Naive B cell (primary cell): Measurements from ENCODE around the gene RHAG. TPM values are rescaled to one million over a fixed set of nuclear protein-coding genes. Genes with fewer than 3 reads are reported as not detected.

Experiments used
- ATAC-seq, 2 donors: fragments of 150-1000 bp; cut with Tn5 transposase; 2 replicates each; pipeline ENCODE4 v1.10.0; 2021; ENCODE audit warnings: low read depth in 2 of 2, mild to moderate bottlenecking in 2 of 2, moderate library complexity in 2 of 2
- DNase-seq: peaks from one replicate; pipeline ENCODE4 v3.0.0; 2022
- H3K27ac Mint-ChIP-seq, 6 donors: one replicate each; pipeline ENCODE4 v1.8.0; 2020 to 2022; ENCODE audit warnings: mild to moderate bottlenecking in 6 of 6, mixed read lengths in 6 of 6, moderate library complexity in 5 of 6, inconsistent platforms in 2 of 6
- H3K27me3 Mint-ChIP-seq, 3 donors: one replicate each; pipeline ENCODE4 v1.8.0; 2021 to 2022; ENCODE audit warnings: mixed read lengths in 3 of 3, mild to moderate bottlenecking in 1 of 3
- H3K36me3 Mint-ChIP-seq, 2 donors: one replicate each; pipeline ENCODE4 v1.8.0; 2020 to 2022; ENCODE audit warnings: mixed read lengths in 2 of 2, inconsistent platforms in 1 of 2, mild to moderate bottlenecking in 1 of 2
- H3K4me1 Mint-ChIP-seq, 3 donors: one replicate each; pipeline ENCODE4 v1.8.0; 2020 to 2022; ENCODE audit warnings: mixed read lengths in 3 of 3, inconsistent platforms in 1 of 3, mild to moderate bottlenecking in 1 of 3, moderate library complexity in 1 of 3
- H3K4me3 Mint-ChIP-seq, 8 donors: one replicate each; pipeline ENCODE4 v1.8.0; 2020 to 2022; ENCODE audit warnings: mild to moderate bottlenecking in 8 of 8, mixed read lengths in 8 of 8, moderate library complexity in 8 of 8, inconsistent platforms in 2 of 8
- H3K9me3 Mint-ChIP-seq, 7 donors: one replicate each; pipeline ENCODE4 v1.8.0; 2020 to 2022; ENCODE audit warnings: mixed read lengths in 7 of 7, mild to moderate bottlenecking in 5 of 7, inconsistent platforms in 2 of 7, moderate library complexity in 1 of 7
- polyA plus RNA-seq, 6 donors: library from polyadenylated mRNA; unstranded; fragments of 300-500 nt; fragmentation: Illumina TruSeq; gene quantifications; one replicate each; pipeline ENCODE4 v1.2.3, GENCODE V29; 2021; ENCODE audit warnings: low read depth in 6 of 6

RHAG gene
- polyA plus RNA-seq, 6 donors from 2014 or later: not detected

DNA sequence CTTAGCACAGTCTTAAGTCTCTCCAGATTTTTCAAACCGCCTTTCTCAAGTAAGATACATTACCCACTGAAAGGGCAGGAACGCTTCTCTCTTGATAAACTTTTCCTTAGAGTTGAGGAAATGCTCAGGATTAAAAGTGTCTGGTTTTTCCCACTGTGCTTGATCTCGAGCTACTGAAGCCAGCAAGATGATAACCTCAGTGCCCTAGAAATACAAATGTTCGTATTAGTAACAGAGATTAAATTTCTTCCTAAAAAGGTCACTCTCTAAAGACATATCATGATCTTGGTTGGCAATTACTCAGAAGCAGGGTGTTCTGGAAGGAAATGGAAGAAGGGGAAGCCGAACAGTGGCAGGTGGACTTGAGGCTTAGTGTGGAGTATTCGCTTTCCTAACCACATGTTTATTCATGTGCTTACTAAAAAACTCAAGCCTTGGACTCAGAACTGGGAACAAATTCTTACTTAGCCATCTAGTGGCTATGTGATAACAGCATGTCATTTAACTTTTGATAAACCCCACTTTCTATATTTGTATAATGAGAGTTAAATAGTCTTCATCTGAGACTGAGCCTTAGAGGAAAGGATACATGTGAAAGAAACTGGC is 66.1 kb downstream of the RHAG start:
- Mint-ChIP-seq H3K27ac (peak overlapping the region in 1 of 6 donors; percentile 24), H3K36me3 (no peaks in the 10 kb centered on the region), H3K27me3 (peaks cover 0 to 10% (median 0%) of the 10 kb centered on the region in 3 donors), H3K4me1 (no peaks in the 10 kb centered on the region), H3K4me3 (no peak overlapping the region), H3K9me3 (peaks cover 0 to 4% (median 0%) of the 10 kb centered on the region in 7 donors)
- ATAC-seq: no peak
- DNase-seq: no peak

DNA sequence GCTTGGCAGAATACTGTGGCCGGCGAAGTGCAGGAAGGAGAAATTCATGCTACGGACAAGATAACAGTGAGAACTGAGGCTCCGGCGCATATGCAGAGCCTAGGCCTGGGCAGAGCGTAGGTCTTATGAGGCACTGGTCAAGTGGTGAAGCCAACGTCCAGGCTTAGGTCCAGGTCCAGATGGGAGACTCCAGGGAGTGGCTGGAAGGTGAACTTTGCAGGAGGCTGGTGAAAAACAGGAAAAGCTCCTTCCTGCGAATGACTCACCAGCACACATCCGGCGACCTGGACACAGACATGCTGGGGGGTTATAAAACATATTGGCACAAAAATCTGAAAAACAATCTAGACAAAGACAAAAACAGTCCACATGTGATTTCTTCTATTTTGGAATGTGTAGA is 70.8 kb downstream of the RHAG start:
- DNase-seq (no peak), ATAC-seq (no peak)
- H3K4me3 Mint-ChIP-seq: no peak overlapping the region
- H3K27ac Mint-ChIP-seq: no peak overlapping the region
- H3K9me3 Mint-ChIP-seq: peaks cover 0 to 7% (median 2%) of the 10 kb centered on the region in 7 donors
- peaks cover 0 to 6% of the 10 kb centered on the region in 2 donors for H3K36me3 Mint-ChIP-seq
- H3K4me1 Mint-ChIP-seq: no peaks in the 10 kb centered on the region
- H3K27me3 Mint-ChIP-seq: peaks cover 3 to 17% (median 12%) of the 10 kb centered on the region in 3 donors

DNA sequence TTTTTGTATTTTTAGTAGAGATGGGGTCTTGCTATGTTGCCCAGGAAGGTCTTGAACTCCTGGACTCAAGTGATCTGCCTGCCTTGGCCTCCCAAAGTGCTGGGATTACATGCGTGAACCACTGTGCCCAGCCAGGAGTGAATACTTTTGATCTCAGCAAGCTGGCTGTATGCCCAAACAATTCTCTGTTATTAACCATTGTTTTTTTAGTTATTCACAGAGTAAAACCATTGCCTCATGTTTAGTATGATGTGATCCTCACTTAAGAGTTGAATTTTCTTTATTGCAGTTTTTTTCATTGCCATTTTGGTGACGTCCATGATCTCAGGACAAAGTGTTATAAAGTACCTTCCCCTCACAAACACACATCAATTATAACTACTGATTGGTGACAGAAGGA is 71.4 kb downstream of the RHAG start:
- ATAC-seq (no peak), DNase-seq (no peak)
- Mint-ChIP-seq H3K27me3 (peaks cover 3 to 17% (median 17%) of the 10 kb centered on the region in 3 donors), H3K9me3 (peaks cover 0 to 7% (median 2%) of the 10 kb centered on the region in 7 donors), H3K4me3 (no peak overlapping the region), H3K27ac (no peak overlapping the region), H3K4me1 (no peaks in the 10 kb centered on the region), H3K36me3 (peaks cover 0 to 6% of the 10 kb centered on the region in 2 donors)

DNA sequence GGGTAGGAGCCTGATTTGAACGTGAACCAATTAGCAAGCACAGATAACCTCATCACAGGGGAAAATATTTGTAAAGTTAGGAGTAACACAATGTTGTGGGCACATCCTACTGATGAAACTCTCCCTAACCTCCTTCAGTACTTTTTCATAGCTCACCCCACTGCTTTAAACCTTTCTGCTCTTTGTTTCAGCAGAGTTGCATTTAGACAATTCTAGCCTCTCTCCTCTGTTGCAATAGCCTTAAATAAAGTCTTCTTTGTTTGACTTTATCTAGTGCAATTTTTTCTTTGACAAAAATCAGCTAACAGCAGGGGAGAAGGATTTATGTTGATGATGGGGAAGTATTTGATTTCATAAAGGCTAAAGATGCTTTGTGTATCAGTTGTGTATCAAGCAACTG is 72.1 kb downstream of the RHAG start:
- Mint-ChIP-seq H3K9me3 (peaks cover 0 to 7% (median 2%) of the 10 kb centered on the region in 7 donors), H3K27ac (no peak overlapping the region), H3K4me3 (no peak overlapping the region), H3K36me3 (peaks cover 0 to 6% of the 10 kb centered on the region in 2 donors), H3K4me1 (no peaks in the 10 kb centered on the region), H3K27me3 (peaks cover 3 to 17% (median 17%) of the 10 kb centered on the region in 3 donors)
- no peak for ATAC-seq
- no peak for DNase-seq

DNA sequence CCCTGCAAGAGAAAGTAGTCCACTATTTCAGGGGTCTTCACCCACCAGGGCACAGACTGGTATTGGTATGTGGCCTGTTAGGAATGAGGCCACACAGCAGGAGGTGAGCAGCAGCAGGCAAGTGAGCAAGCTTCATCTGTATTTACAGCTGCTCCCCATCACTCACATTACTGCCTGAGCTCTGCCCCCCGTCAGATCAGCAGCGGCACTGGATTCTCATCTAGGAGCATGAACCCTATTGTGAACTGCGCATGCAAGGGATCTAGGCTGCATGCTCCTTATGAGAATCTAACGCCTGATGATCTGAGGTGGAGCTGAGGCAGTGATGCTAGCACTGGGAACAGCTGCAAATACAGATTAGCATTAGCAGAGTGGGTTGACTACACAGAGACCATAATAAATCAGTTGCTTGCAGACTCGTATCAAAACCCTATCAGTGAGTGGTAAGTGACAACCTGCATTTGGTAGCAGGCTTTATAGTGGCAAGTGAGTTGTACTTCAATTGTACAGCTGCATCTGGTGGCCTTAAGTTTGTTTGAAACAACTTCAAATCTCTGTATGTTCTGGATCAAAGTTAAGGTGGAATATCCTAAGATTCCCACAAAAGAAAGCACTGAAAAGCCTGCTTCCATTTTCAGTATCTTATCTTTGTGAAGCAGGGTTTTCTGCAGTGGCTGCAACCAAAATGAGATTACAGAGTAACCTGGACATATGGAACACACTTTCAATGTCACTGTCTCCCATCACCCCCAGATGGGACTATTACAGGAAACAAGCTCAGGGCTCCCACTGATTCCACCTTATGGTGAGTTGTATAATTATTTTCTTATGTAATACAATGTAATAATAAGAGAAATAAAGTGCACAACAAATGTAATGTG is 73.4 kb downstream of the RHAG start:
- peaks cover 3 to 17% (median 17%) of the 10 kb centered on the region in 3 donors for H3K27me3 Mint-ChIP-seq
- H3K27ac Mint-ChIP-seq: no peak overlapping the region
- ATAC-seq: no peak
- H3K9me3 Mint-ChIP-seq: peaks cover 0 to 7% (median 2%) of the 10 kb centered on the region in 7 donors
- no peaks in the 10 kb centered on the region for H3K4me1 Mint-ChIP-seq
- DNase-seq: no peak
- no peak overlapping the region for H3K4me3 Mint-ChIP-seq
- peaks cover 0 to 6% of the 10 kb centered on the region in 2 donors for H3K36me3 Mint-ChIP-seq

DNA sequence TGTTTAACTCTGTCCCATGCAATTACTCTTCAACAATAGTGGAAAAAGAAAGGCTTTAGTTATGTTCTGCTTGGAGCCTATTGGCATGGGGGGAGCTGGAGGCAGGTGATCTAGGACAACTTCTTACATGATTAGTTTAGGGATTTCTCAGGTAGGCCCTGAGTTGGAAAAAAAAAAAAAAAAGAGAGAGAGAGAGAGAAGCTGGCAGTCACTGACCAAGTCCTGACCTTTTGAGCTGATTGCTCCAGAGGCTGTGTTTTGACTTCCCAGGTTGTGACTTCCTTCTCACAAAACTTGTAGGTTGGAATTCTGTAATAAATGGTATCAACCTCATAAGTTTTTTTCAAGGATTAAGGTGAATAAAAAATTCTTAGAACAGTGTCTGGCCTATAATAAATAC is 78.4 kb downstream of the RHAG start:
- ATAC-seq: no peak
- Mint-ChIP-seq H3K27ac (no peak overlapping the region), H3K36me3 (no peaks in the 10 kb centered on the region), H3K4me1 (no peaks in the 10 kb centered on the region), H3K27me3 (peaks cover 3 to 17% (median 8%) of the 10 kb centered on the region in 3 donors), H3K9me3 (peaks cover 0 to 3% (median 0%) of the 10 kb centered on the region in 7 donors), H3K4me3 (no peak overlapping the region)
- no peak for DNase-seq

DNA sequence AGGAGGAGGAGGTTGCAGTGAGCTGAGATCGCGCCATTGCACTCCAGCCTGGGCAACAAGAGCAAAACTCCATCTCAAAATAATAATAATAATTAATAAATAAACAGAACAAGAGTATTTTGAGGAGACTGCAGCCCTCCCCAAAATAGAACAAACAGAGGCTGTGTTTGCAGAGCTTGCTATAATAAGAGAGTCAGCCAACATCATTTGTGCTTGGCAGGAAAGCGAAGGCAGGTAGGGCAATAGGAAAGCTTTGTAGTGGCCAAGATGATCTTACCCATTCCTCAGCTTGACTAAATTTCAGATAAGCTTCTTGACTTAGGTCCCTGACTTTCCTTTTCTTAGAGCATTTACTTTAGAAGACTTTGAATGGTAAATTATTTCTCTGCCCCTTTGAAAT is 79.5 kb downstream of the RHAG start:
- H3K27ac Mint-ChIP-seq: no peak overlapping the region
- ATAC-seq (no peak), DNase-seq (no peak)
- H3K4me3 Mint-ChIP-seq: no peak overlapping the region
- H3K4me1 Mint-ChIP-seq: peaks cover 0 to 4% (median 0%) of the 10 kb centered on the region in 3 donors
- H3K9me3 Mint-ChIP-seq: peaks cover 0 to 3% (median 0%) of the 10 kb centered on the region in 7 donors
- no peaks in the 10 kb centered on the region for H3K36me3 Mint-ChIP-seq
- H3K27me3 Mint-ChIP-seq: peaks cover 8 to 21% (median 11%) of the 10 kb centered on the region in 3 donors

DNA sequence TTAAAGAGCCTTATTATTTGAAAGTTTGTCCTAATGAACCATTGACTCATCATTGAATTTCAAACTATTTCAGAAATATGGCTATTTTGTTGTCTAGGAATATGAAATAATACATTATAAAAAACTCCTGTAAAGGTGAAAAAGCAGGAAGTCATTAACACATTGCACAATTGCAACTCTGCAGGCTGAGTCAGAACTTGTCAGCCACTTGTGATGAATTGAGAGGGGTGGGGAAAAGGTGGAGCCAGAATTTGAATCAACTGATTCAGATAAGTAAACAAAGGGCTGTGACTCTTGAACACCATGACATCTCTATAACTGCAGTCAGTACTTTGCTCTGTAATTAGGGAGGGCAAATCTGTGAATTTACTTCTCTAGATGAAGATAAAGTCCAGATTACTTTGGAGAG is 80.2 kb downstream of the RHAG start:
- H3K36me3 Mint-ChIP-seq: no peaks in the 10 kb centered on the region
- DNase-seq: no peak
- H3K9me3 Mint-ChIP-seq: peaks cover 0 to 3% (median 0%) of the 10 kb centered on the region in 7 donors

DNA sequence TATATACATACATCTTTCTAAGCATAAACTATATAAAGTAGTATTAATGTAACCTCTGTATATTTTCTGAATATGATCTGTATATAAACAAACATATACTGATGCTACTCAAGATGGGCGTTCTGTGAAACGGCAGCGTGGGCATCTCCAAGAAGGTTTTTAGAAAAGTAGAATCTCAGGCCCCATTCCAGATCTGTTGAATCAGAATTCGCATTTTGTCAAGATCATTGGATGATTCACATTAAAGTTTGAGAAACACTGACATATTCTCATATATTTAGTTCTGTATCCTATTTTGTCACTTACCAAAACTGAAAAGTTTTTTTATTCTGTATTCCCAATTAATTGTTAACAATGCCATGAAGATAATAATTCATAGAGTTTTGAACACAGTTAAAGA is 80.7 kb downstream of the RHAG start:
- DNase-seq: no peak
- Mint-ChIP-seq H3K9me3 (peaks cover 0 to 3% (median 0%) of the 10 kb centered on the region in 7 donors), H3K27ac (no peak overlapping the region), H3K27me3 (peaks cover 17 to 31% (median 22%) of the 10 kb centered on the region in 3 donors), H3K36me3 (no peaks in the 10 kb centered on the region), H3K4me3 (no peak overlapping the region), H3K4me1 (peaks cover 10 to 12% (median 11%) of the 10 kb centered on the region in 3 donors)
- no peak for ATAC-seq

More for the DNA sequence above, 80.2 kb downstream of the RHAG start:
- no peak overlapping the region for H3K4me3 Mint-ChIP-seq
- H3K27ac Mint-ChIP-seq: no peak overlapping the region
- ATAC-seq: no peak
- peaks cover 5 to 8% (median 6%) of the 10 kb centered on the region in 3 donors for H3K4me1 Mint-ChIP-seq
- H3K27me3 Mint-ChIP-seq: peaks cover 15 to 27% (median 17%) of the 10 kb centered on the region in 3 donors

Other genes starting within 250 kb of the RHAG start
- 10 to 100 TPM in 3 of 6 donors, 1 to 10 TPM in 3; 5.0 to 12.1 (median 9.5) TPM for gene MMUT, start 173.6 kb downstream of the RHAG start, polyA plus RNA-seq
- 1 to 10 TPM; 2.8 to 8.7 (median 6.6) TPM for gene CENPQ, start 173.5 kb downstream of the RHAG start, polyA plus RNA-seq
- gene GLYATL3, start 136.9 kb downstream of the RHAG start, polyA plus RNA-seq: not detected
- not detected for gene C6orf141, start 86.2 kb downstream of the RHAG start, polyA plus RNA-seq
- gene CRISP2, start 76.7 kb upstream of the RHAG start, polyA plus RNA-seq: not detected
- gene CRISP3, start 107.5 kb upstream of the RHAG start, polyA plus RNA-seq: not detected
- not detected for gene PGK2, start 150.4 kb upstream of the RHAG start, polyA plus RNA-seq
- not detected for gene CRISP1, start 229.7 kb upstream of the RHAG start, polyA plus RNA-seq